ENCODE results near the gene CDC42BPG.

DNA sequence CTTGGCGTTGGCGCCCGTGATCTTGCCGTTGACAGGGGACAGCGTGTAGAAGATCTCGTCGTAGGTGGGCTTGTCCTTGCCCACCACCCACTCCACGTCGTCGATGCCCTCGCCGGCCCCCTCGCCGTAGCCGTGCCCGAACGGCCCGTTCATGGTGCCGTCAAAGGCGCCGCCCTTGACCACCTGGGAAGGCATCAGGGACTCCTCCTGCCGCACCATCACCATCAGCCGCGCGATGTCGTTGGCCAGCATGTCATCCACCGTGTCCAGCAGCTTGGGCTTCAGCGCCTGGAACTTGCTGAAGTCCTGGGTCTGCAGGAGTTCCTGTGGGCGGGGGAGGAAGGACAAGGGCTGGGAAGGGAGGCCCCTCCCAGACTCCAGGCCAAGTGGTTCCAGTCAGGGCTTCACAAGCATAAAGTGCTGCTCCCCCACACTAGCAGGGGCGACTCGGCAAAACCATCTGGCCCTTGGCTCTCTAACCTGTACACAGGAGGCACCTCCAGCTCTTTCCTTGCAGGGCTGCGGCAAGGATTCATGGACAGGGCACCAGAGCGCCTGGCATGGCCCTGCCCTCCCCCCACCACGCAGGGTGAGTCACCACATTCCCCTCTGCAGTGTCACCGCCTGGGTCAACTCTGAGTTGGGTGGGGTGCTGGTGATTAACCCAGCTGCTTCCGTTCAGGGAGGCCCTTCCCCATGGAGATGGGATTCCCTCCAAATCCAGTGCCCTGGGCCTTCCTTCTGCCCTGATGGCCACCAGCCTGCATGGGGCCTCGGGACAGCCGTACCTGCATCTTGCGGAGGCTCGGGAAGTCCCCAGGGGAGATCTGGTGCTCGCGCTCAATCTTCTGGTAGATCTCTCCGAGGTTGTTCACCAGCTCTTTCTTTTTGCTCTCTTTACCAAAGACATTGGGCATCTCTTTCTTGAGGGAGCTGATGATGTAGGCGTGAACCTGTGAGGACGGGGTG, 10.4 kb upstream of the CDC42BPG start:
- no peak for TF ChIP-seq CTCF (conservative IDR thresholded peaks at IDR 0.05 in 1 of 2, IDR thresholded peaks at IDR 0.05 in 1 of 2; ENCODE audit: low read depth in 1 of 2, low read length in 2 of 2)
- TF ChIP-seq EZH2 (IDR thresholded peaks at IDR 0.05; ENCODE audit: low read length, missing control alignments), result no peak
